SU-DHL-6 (cell line): ENCODE measurements around the gene APBB2.

ENCODE experiments used
- CTCF ChIP-seq: fragments of 200-600 bp; sonication (generic); IDR thresholded peaks from one replicate; pipeline ENCODE4 v1.5.1; 2017; ENCODE audit warnings: antibody characterized with exemption, mild to moderate bottlenecking, low read length, moderate library complexity; ENCODE audit not compliant: insufficient read depth, poor library complexity, severe bottlenecking
- EZH2phosphoT487 ChIP-seq: fragments of 200-600 bp; sonication (generic), shearing (Covaris generic); conservative IDR thresholded peaks from 2 replicates; pipeline ENCODE4 v1.6.1; 2018; ENCODE audit warnings: mild to moderate bottlenecking, antibody characterized with exemption, low read length, moderate library complexity, mixed read lengths

- TF ChIP-seq CTCF (no peak), EZH2phosphoT487 (no peak)
Measured at GRCh38 chr4:41012911-41013310, 201.4 kb downstream of the APBB2 start.
